ENCODE measurements around the gene SLC35E1. TPM values are rescaled to one million over a fixed set of nuclear protein-coding genes. Genes with fewer than 3 reads are reported as not detected.
"Not testable (repeated sequence)": the region's sequence is repeated elsewhere in the genome, so short reads cannot be mapped to it uniquely, and the experiment has no call there.

SLC35E1 gene
- total RNA-seq, 1 experiment from 2014 or later: 61.0 TPM

- Histone ChIP-seq H3K9me3 (ENCODE audit: insufficient read depth, low read depth) (no peaks in the 10 kb centered on the region), H4K20me1 (ENCODE audit: insufficient read depth) (no peaks in the 10 kb centered on the region), H3K27ac (no peak overlapping the region), H2AFZ (no peak overlapping the region), H3K9me2 (ENCODE audit: insufficient read depth) (no peaks in the 10 kb centered on the region), H3K36me3 (ENCODE audit: low read depth) (no peaks in the 10 kb centered on the region), H3F3A (ENCODE audit: insufficient read depth, low read depth) (no peaks in the 10 kb centered on the region; the same call in 1 of the 2 replicates), H3K4me2 (no peak overlapping the region), H3K4me3 (no peak overlapping the region), H3K79me2 (ENCODE audit: low read depth) (no peaks in the 10 kb centered on the region), H3K27me3 (ENCODE audit: insufficient read depth, low read depth) (no peaks in the 10 kb centered on the region), H3K4me1 (replicated peaks; ENCODE audit: insufficient read depth) (no peaks in the 10 kb centered on the region)
- TF ChIP-seq EZH2 (IDR thresholded peaks at IDR 0.05; ENCODE audit: low read depth): no peak
- TF ChIP-seq, protein P1, sequence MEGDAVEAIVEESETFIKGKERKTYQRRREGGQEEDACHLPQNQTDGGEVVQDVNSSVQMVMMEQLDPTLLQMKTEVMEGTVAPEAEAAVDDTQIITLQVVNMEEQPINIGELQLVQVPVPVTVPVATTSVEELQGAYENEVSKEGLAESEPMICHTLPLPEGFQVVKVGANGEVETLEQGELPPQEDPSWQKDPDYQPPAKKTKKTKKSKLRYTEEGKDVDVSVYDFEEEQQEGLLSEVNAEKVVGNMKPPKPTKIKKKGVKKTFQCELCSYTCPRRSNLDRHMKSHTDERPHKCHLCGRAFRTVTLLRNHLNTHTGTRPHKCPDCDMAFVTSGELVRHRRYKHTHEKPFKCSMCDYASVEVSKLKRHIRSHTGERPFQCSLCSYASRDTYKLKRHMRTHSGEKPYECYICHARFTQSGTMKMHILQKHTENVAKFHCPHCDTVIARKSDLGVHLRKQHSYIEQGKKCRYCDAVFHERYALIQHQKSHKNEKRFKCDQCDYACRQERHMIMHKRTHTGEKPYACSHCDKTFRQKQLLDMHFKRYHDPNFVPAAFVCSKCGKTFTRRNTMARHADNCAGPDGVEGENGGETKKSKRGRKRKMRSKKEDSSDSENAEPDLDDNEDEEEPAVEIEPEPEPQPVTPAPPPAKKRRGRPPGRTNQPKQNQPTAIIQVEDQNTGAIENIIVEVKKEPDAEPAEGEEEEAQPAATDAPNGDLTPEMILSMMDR (conservative IDR thresholded peaks at IDR 0.05): no peak
- ChIA-PET CTCF (no interaction called here), POLR2A (ENCODE audit: unreplicated experiment) (no interaction called here)
- BruUV-seq (replicated peaks): no TSS peak
- intact Hi-C loops (cut with micrococcal nuclease; ENCODE audit: unreplicated experiment): no loop called here
- no peak for DNase-seq
Measured at GRCh38 chr19:16509141-16510061, 62.8 kb downstream of the SLC35E1 start.

- BruUV-seq (replicated peaks): no TSS peak
- CTCF ChIA-PET: no interaction called here
Measured at GRCh38 chr19:16508546-16508945, 63.7 kb downstream of the SLC35E1 start.

GRCh38 chr19:16506961-16507360 lies 65.3 kb downstream of the SLC35E1 start:
- Histone ChIP-seq H3K27ac (no peak overlapping the region), H2AFZ (no peak overlapping the region), H3K4me3 (no peak overlapping the region), H3K27me3 (ENCODE audit: insufficient read depth, low read depth) (no peaks in the 10 kb centered on the region), H4K20me1 (ENCODE audit: insufficient read depth) (no peaks in the 10 kb centered on the region), H3K36me3 (ENCODE audit: low read depth) (no peaks in the 10 kb centered on the region), H3K4me2 (no peak overlapping the region), H3K4me1 (replicated peaks; ENCODE audit: insufficient read depth) (no peaks in the 10 kb centered on the region), H3F3A (ENCODE audit: insufficient read depth, low read depth) (no peaks in the 10 kb centered on the region; the same call in 1 of the 2 replicates), H3K79me2 (ENCODE audit: low read depth) (no peaks in the 10 kb centered on the region), H3K9me3 (ENCODE audit: insufficient read depth, low read depth) (no peaks in the 10 kb centered on the region), H3K9me2 (ENCODE audit: insufficient read depth) (no peaks in the 10 kb centered on the region)
- no peak for DNase-seq
- intact Hi-C loops (cut with micrococcal nuclease; ENCODE audit: unreplicated experiment): no loop called here
- BruUV-seq (replicated peaks): no TSS peak
- POLR2A ChIA-PET (ENCODE audit: unreplicated experiment): interaction anchor here (0.8 kb wide), 1 partner anchor 132 kb away, joined by 3 read pairs; no protein-coding TSS in a partner anchor
- no peak for TF ChIP-seq EZH2 (IDR thresholded peaks at IDR 0.05; ENCODE audit: low read depth)
- TF ChIP-seq, protein P1 (conservative IDR thresholded peaks at IDR 0.05): no peak
- CTCF ChIA-PET: no interaction called here

More at GRCh38 chr19:16508546-16508945, 63.7 kb downstream of the SLC35E1 start:
- TF ChIP-seq, protein P1 (conservative IDR thresholded peaks at IDR 0.05): no peak
- no peak for TF ChIP-seq EZH2 (IDR thresholded peaks at IDR 0.05; ENCODE audit: low read depth)
- POLR2A ChIA-PET (ENCODE audit: unreplicated experiment): no interaction called here
- Histone ChIP-seq H3K4me2 (no peak overlapping the region), H3F3A (ENCODE audit: insufficient read depth, low read depth) (no peaks in the 10 kb centered on the region; the same call in 1 of the 2 replicates), H3K36me3 (ENCODE audit: low read depth) (no peaks in the 10 kb centered on the region), H3K4me3 (no peak overlapping the region), H3K27ac (no peak overlapping the region), H3K4me1 (replicated peaks; ENCODE audit: insufficient read depth) (no peaks in the 10 kb centered on the region), H2AFZ (no peak overlapping the region), H3K9me2 (ENCODE audit: insufficient read depth) (no peaks in the 10 kb centered on the region), H3K9me3 (ENCODE audit: insufficient read depth, low read depth) (no peaks in the 10 kb centered on the region), H3K27me3 (ENCODE audit: insufficient read depth, low read depth) (no peaks in the 10 kb centered on the region), H3K79me2 (ENCODE audit: low read depth) (no peaks in the 10 kb centered on the region), H4K20me1 (ENCODE audit: insufficient read depth) (no peaks in the 10 kb centered on the region)
- intact Hi-C loops (cut with micrococcal nuclease; ENCODE audit: unreplicated experiment): no loop called here
- no peak for DNase-seq

DNA sequence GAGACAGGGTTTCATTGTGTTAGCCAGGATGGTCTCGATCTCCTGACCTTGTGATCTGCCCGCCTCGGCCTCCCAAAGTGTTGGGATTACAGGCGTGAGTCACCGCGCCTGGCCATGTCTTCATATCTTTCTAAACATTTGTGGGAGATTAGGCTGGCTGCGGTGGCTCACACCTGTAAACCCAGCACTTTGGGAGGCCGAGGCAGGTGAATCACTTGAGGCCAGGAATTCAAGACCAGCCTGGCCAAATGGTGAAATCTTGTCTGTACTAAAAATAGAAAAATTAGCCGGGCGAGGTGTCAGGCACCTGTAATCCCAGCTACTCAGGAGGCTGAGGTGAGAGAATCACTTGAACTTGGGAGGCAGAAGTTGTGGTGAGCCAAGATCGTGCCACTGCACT lies 66.1 kb downstream of the SLC35E1 start:
- CTCF ChIA-PET; H3K4me3 ChIP-seq; BruUV-seq (replicated peaks); H3K9me2 ChIP-seq (ENCODE audit: insufficient read depth); H2AFZ ChIP-seq; H3K36me3 ChIP-seq (ENCODE audit: low read depth); POLR2A ChIA-PET (ENCODE audit: unreplicated experiment); H3K27me3 ChIP-seq (ENCODE audit: insufficient read depth, low read depth); H3K4me1 ChIP-seq (replicated peaks; ENCODE audit: insufficient read depth); DNase-seq; intact Hi-C loops (cut with micrococcal nuclease; ENCODE audit: unreplicated experiment); H3K79me2 ChIP-seq (ENCODE audit: low read depth); H3K27ac ChIP-seq; H3K9me3 ChIP-seq (ENCODE audit: insufficient read depth, low read depth); H4K20me1 ChIP-seq (ENCODE audit: insufficient read depth); H3F3A ChIP-seq (ENCODE audit: insufficient read depth, low read depth); H3K4me2 ChIP-seq: not testable (repeated sequence)
